Osteocyte (in vitro differentiated cells): Measurements from ENCODE around the gene TDRD9. TPM values are rescaled to one million over a fixed set of nuclear protein-coding genes. Genes with fewer than 3 reads are reported as not detected.

Experiments used
- DNase-seq: peaks from one replicate; pipeline ENCODE4 v3.0.0; 2021; ENCODE audit warnings: mixed read lengths; ENCODE audit not compliant: unreplicated experiment; ENCODE audit errors: extremely low spot score
- H3K27ac Mint-ChIP-seq: one replicate; pipeline ENCODE4 v1.8.0; 2021; ENCODE audit warnings: mild to moderate bottlenecking, mixed read lengths; ENCODE audit not compliant: unreplicated experiment
- H3K27me3 Mint-ChIP-seq: one replicate; pipeline ENCODE4 v1.8.0; 2021; ENCODE audit warnings: mixed read lengths; ENCODE audit not compliant: unreplicated experiment
- H3K36me3 Mint-ChIP-seq: one replicate; pipeline ENCODE4 v1.8.0; 2021; ENCODE audit warnings: mixed read lengths; ENCODE audit not compliant: unreplicated experiment
- H3K4me1 Mint-ChIP-seq: one replicate; pipeline ENCODE4 v1.8.0; 2021; ENCODE audit warnings: mixed read lengths; ENCODE audit not compliant: unreplicated experiment
- H3K4me3 Mint-ChIP-seq: one replicate; pipeline ENCODE4 v1.8.0; 2021; ENCODE audit warnings: mild to moderate bottlenecking, moderate library complexity, mixed read lengths; ENCODE audit not compliant: unreplicated experiment
- H3K9me3 Mint-ChIP-seq: one replicate; pipeline ENCODE4 v1.8.0; 2021; ENCODE audit warnings: mixed read lengths; ENCODE audit not compliant: unreplicated experiment
- CTCF ChIP-seq: fragments of 200-600 bp; sonication (generic); IDR thresholded peaks from 2 replicates; pipeline ENCODE4 v1.5.0; 2021; ENCODE audit warnings: antibody characterized with exemption, mild to moderate bottlenecking, moderate library complexity
- total RNA-seq: library from RNA; stranded (reverse); gene quantifications from 2 replicates; pipeline ENCODE4 v1.2.1, GENCODE V29; 2021

The TDRD9 gene
- total RNA-seq, 1 donor from 2014 or later, result not detected

DNA sequence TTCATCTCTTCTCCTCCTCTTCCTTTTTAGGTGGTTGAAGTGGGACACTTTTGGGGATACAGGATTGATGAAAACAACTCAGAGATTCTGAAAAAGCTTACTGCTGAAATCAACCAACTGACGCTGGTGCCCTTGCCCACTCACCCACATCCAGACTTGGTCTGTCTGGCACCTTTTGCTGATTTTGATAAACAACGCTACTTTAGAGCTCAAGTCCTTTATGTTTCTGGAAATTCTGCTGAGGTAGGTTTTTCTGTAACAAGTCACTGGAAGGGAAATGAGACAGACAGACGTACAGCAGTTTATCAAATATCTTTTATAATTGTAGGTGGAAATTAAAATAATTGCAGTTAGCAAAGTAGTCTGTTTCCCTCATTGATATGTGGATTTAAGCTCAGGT is 97.3 kb downstream of the TDRD9 start:
- no peak for TF ChIP-seq CTCF
- H3K36me3 Mint-ChIP-seq, result no peaks in the 10 kb centered on the region
- peaks cover 43% of the 10 kb centered on the region for H3K27me3 Mint-ChIP-seq
- no peaks in the 10 kb centered on the region for H3K9me3 Mint-ChIP-seq
- H3K4me1 Mint-ChIP-seq, result no peaks in the 10 kb centered on the region
- no peak overlapping the region for H3K27ac Mint-ChIP-seq
- no peak overlapping the region for H3K4me3 Mint-ChIP-seq
- no peak for DNase-seq

DNA sequence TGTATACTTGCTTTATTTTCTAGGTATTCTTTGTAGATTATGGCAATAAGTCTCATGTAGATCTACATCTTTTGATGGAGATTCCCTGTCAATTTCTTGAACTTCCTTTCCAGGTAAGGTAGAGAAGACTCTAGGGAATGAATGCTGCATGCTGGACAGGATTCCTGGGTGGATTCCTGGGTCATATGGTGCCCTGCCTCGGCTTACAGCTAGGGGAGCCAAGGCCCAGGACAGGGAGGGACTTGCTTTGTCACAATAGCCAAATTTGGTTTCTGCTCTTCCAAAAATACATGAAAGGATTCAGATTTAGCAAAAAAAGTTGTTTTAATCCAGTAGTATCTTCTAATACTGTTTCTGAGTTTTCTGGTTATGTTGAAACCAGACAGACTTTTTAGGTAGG is 97.8 kb downstream of the TDRD9 start:
- Mint-ChIP-seq H3K4me1 (no peaks in the 10 kb centered on the region), H3K27me3 (peaks cover 43% of the 10 kb centered on the region), H3K27ac (no peak overlapping the region), H3K36me3 (no peaks in the 10 kb centered on the region), H3K9me3 (no peaks in the 10 kb centered on the region), H3K4me3 (no peak overlapping the region)
- DNase-seq, result no peak
- no peak for TF ChIP-seq CTCF

- H3K4me3 Mint-ChIP-seq, result no peak overlapping the region
- no peaks in the 10 kb centered on the region for H3K4me1 Mint-ChIP-seq
- peaks cover 33% of the 10 kb centered on the region for H3K27me3 Mint-ChIP-seq
- no peak for DNase-seq
- H3K9me3 Mint-ChIP-seq, result no peaks in the 10 kb centered on the region
- no peaks in the 10 kb centered on the region for H3K36me3 Mint-ChIP-seq
- no peak for TF ChIP-seq CTCF
- no peak overlapping the region for H3K27ac Mint-ChIP-seq
Measured at GRCh38 chr14:104030958-104031357, 102.7 kb downstream of the TDRD9 start.

DNA sequence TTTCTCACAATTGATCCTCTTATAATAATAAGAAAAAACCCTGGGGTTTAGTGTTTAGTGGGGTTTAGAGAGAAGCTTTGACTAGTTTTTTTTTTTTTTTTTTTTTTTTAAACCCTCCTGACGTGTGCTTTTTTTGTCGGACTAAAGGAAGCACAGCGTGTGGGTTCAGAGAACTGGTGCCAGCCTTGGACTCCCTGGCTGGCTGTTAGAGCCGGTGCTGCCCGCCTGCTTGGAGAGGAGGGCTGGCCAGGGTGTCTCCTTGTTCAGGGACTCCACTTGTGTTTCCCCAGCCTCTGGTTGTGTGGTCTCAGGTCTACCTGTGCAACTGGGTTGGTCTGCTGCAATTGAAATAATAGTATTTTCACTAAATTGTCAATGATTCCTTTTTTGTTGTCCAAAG is 103.1 kb downstream of the TDRD9 start:
- no peak overlapping the region for H3K4me3 Mint-ChIP-seq
- DNase-seq, result no peak
- peaks cover 36% of the 10 kb centered on the region for H3K27me3 Mint-ChIP-seq
- no peaks in the 10 kb centered on the region for H3K36me3 Mint-ChIP-seq
- no peak for TF ChIP-seq CTCF
- H3K9me3 Mint-ChIP-seq, result no peaks in the 10 kb centered on the region
- H3K4me1 Mint-ChIP-seq, result no peaks in the 10 kb centered on the region
- no peak overlapping the region for H3K27ac Mint-ChIP-seq

DNA sequence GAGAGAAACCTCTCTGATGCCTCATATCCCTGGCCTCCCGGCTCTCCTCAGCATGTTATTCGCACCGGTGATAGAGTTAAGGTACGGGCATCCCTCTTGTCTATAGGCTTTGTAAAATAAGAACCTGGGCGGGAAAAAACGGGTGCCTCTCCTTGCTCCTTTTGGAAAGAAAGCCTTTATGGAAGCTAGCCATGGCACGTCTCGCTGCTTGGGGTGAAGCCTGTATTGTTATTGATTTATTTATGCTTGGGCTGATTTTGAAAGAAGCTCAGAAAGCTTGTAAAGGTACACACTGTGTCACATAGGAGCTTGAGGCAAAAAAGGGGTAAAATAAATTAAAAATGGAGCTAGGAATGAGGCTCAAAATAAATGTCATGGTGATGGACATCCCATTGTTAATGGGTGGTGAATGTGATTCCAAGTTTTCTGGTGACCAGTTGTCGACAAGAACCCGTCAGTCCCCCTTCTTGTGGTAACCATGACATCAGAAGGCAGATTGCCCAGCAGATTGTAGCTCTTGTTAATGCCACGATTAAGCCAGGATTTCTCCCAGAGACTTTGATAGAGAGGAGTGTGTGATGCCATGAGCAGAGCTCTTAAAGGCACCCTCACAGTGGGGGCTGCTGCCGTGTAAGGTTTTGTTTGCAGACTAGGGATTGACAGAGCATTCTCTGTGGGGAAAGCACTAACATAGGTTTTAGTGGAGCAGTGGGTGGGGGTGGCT is 106.9 kb downstream of the TDRD9 start:
- H3K27ac Mint-ChIP-seq, result no peak overlapping the region
- TF ChIP-seq CTCF, result no peak
- H3K4me1 Mint-ChIP-seq, result no peaks in the 10 kb centered on the region
- no peak overlapping the region for H3K4me3 Mint-ChIP-seq
- peaks cover 17% of the 10 kb centered on the region for H3K27me3 Mint-ChIP-seq
- no peak for DNase-seq
- H3K9me3 Mint-ChIP-seq, result no peaks in the 10 kb centered on the region
- no peaks in the 10 kb centered on the region for H3K36me3 Mint-ChIP-seq
